ENCODE results near the gene GPR137C. TPM values are rescaled to one million over a fixed set of nuclear protein-coding genes. Genes with fewer than 3 reads are reported as not detected.

Gene GPR137C
- total RNA-seq, 1 experiment from 2014 or later, result 4.3 TPM

DNA sequence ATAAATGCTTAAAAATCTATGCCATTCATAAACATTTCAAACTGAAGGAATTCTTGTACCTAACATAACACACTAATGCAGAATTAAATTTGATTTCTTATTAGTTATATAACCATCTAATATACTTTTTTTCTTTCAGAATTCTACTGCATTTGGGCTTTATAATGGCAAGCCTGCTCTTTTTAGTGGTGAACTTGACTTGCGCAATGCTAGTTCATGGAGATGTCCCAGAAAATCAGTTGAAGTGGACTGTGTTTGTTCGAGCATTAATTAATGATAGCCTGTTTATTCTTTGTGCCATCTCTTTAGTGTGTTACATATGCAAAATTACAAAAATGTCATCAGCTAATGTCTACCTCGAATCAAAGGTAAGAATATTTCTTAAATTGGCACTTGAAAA, 47.3 kb downstream of the GPR137C start:
- H3K27ac ChIP-seq (ENCODE audit: insufficient read length, low read depth, low read length), result no peak overlapping the region
- no peak overlapping the region for H2BK15ac ChIP-seq (ENCODE audit: low read depth, low read length)
- H2BK12ac ChIP-seq (ENCODE audit: insufficient read length, low read depth, low read length), result no peak overlapping the region
- H3K9ac ChIP-seq (ENCODE audit: extremely low read depth, insufficient read length, low read length), result no peak overlapping the region
- no peak overlapping the region for H3K56ac ChIP-seq (ENCODE audit: insufficient read length, low read depth, low read length)
- H3K79me1 ChIP-seq (ENCODE audit: insufficient read depth, low read depth, low read length, poor library complexity, severe bottlenecking), result no peaks in the 10 kb centered on the region
- peaks cover 13 to 15% of the 10 kb centered on the region in 2 experiments for H3K4me1 Mint-ChIP-seq
- no peak overlapping the region for H3K18ac ChIP-seq (ENCODE audit: insufficient read length, low read depth, low read length)
- no peak overlapping the region for H3K4me3 Mint-ChIP-seq
- no peak overlapping the region for H2BK120ac ChIP-seq (ENCODE audit: low read depth, low read length, poor library complexity, severe bottlenecking)
- H3K14ac ChIP-seq (ENCODE audit: insufficient read depth, low read length), result no peak overlapping the region
- no peak overlapping the region for H3K4me2 ChIP-seq (ENCODE audit: insufficient read depth, insufficient read length, low read length)
- H2AFZ ChIP-seq (ENCODE audit: low read length), result no peak overlapping the region
- no peaks in the 10 kb centered on the region for H3K79me2 ChIP-seq (ENCODE audit: insufficient read depth, low read length)
- H3K23ac ChIP-seq (ENCODE audit: insufficient read length, low read depth, low read length), result no peak overlapping the region
- H4K91ac ChIP-seq (ENCODE audit: insufficient read length, low read depth, low read length), result no peak overlapping the region
- WGBS (ENCODE audit: extremely low coverage, insufficient read length, low lambda C conversion rate), result no CpG with 5 or more reads among the region's 3 CpGs
- H3K36me3 Mint-ChIP-seq (ENCODE audit: insufficient read depth in 1 of 3, low read depth in 3 of 3), result peaks cover 4 to 22% (median 12%) of the 10 kb centered on the region in 3 experiments; a peak in 6 of 7 replicates
- no peak for DNase-seq
- no peaks in the 10 kb centered on the region for H4K20me1 ChIP-seq (ENCODE audit: control insufficient read depth, insufficient read depth, insufficient read length)
- H3K9me3 ChIP-seq (ENCODE audit: control insufficient read depth, low read depth, low read length), result no peaks in the 10 kb centered on the region
- TF ChIP-seq, protein P1, sequence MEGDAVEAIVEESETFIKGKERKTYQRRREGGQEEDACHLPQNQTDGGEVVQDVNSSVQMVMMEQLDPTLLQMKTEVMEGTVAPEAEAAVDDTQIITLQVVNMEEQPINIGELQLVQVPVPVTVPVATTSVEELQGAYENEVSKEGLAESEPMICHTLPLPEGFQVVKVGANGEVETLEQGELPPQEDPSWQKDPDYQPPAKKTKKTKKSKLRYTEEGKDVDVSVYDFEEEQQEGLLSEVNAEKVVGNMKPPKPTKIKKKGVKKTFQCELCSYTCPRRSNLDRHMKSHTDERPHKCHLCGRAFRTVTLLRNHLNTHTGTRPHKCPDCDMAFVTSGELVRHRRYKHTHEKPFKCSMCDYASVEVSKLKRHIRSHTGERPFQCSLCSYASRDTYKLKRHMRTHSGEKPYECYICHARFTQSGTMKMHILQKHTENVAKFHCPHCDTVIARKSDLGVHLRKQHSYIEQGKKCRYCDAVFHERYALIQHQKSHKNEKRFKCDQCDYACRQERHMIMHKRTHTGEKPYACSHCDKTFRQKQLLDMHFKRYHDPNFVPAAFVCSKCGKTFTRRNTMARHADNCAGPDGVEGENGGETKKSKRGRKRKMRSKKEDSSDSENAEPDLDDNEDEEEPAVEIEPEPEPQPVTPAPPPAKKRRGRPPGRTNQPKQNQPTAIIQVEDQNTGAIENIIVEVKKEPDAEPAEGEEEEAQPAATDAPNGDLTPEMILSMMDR (conservative IDR thresholded peaks at IDR 0.05), result no peak
- H3T11ph ChIP-seq (ENCODE audit: low read length), result no peak overlapping the region
- no peak overlapping the region for H3K4ac ChIP-seq (ENCODE audit: low read depth, low read length)
- no peaks in the 10 kb centered on the region for H3K27me3 ChIP-seq (ENCODE audit: insufficient read depth, low read length)
- H3K23me2 ChIP-seq (ENCODE audit: insufficient read length, low read depth, low read length, poor library complexity, severe bottlenecking), result no peaks in the 10 kb centered on the region
- no peak overlapping the region for H4K5ac ChIP-seq (ENCODE audit: insufficient read length, low read depth, low read length)
- H3K27ac Mint-ChIP-seq, result no peak overlapping the region
- H2BK5ac ChIP-seq (ENCODE audit: insufficient read length, low read length), result no peak overlapping the region
- H3K27me3 Mint-ChIP-seq (ENCODE audit: low read depth), result no peaks in the 10 kb centered on the region
- no peak overlapping the region for H2AK5ac ChIP-seq (ENCODE audit: insufficient read length, low read length)
- peaks cover 11 to 13% of the 10 kb centered on the region in 2 experiments for H3K9me3 Mint-ChIP-seq
- no peak overlapping the region for H4K8ac ChIP-seq (replicated peaks; ENCODE audit: insufficient read length, low read depth, low read length)
- H2BK20ac ChIP-seq (ENCODE audit: low read depth, low read length, poor library complexity, severe bottlenecking), result no peak overlapping the region
- no peaks in the 10 kb centered on the region for H3K4me1 ChIP-seq (ENCODE audit: insufficient read depth, low read length)

Data from H9 (cell line).